GM19328 (cell line): ENCODE measurements around the gene SBF2.
"Not testable (repeated sequence)": the region's sequence is repeated elsewhere in the genome, so short reads cannot be mapped to it uniquely, and the experiment has no call there.

Experiments used
- ATAC-seq: cut with Tn5 transposase; IDR thresholded peaks from one replicate; pipeline ENCODE4 v1.9.1; 2021; ENCODE audit warnings: mild to moderate bottlenecking, moderate library complexity; ENCODE audit not compliant: unreplicated experiment

Gene SBF2

GRCh38 chr11:9923280-9923679 is 370.7 kb downstream of the SBF2 start:
- ATAC-seq, result no peak

- no peak for ATAC-seq
Measured at GRCh38 chr11:9922806-9923205, 371.2 kb downstream of the SBF2 start.

DNA sequence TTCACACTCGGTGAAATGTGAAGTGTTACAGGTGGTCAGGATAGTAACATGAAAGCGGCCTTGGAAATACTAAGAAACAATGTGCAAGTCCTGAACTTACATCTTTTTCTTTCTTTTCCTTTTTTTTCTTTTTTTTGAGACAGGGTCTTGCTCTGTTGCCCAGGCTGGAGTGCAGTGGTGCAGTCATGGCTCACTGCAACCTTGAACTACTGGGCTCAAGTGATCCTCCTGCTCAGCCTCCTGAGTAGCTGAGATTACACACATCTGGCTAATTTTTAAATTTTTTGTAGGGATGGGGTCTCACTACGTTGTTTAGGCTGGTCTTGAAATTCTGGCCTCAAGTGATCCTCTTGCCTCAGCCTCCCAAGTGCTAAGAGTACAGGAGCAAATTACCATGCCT is 377.5 kb downstream of the SBF2 start:
- ATAC-seq, result no peak

DNA sequence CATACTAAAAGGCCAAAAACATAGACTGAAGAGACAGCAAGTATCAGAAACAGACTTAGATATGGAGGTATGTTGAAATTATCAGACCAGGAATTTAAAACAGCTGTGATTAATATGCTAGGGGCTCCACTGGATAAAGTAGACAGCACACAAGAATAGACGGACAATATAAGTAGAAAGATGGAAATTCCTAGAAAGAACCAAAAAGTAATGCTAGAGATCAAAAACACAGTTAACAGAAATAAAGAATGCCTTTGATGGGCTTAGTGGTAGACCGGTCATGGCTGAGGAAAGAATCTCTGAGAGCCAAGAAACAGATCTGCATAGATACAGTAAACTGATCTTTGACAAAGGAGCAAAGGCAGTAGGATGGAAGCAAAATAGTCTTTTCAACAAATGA is 380.0 kb downstream of the SBF2 start:
- ATAC-seq, result no peak

DNA sequence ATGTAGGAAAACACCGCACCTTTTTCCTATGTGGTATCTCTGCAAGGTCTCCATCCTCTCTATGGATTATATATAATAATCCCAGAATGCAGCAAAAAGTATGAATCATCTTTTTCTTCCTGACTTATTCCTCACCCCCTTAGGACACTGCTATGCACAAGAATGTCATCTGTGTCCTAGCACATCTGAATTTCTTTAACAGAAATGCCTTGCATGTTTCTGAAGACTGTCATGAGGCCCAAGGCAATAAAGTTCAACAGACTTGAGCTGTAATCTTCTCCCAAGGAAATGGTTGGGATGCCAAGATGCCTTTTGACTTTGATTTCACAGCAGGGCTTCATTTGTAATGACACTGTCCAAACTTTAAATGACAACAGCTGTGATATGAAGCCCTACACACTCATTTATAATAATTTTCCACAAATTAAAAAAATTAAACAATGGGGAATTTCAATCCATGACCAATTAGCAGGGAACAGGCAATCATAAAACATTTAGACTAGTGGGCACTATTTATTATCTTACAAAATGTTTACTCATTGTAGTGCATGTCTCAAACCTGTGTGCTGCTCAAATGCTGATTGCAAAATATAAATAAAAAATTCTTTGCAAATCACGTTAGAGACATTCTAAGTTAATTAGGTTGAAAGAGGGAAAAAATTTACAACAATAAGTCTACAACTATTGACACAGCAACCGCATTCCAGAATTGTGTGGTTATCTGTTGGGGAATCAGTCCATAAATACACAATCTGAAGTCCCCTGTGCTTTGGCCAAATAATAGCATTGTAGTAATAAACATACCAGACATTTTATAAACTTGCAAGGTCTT is 387.8 kb downstream of the SBF2 start:
- no peak for ATAC-seq

- ATAC-seq, result no peak
Measured at GRCh38 chr11:9905501-9905951, 388.5 kb downstream of the SBF2 start.

DNA sequence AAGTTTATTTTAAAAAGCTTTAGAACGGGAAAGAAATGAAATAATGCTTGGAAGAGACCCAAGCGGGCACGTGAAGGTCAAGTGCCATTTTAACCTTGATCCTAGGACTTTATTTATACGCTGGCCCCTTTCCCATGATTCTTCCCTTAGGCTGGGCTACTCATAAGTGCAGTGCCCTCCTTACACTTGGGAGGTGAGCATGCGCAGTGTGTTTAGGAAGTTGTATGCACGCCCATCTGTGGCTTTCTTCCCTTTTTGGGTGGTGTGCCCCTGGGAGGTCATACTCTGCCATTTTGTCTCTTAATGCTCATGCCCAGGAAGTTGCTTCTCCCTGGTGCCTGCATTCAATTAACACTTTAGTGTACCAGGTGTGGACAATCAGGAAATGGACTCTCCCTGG is 390.4 kb downstream of the SBF2 start:
- ATAC-seq, result no peak

DNA sequence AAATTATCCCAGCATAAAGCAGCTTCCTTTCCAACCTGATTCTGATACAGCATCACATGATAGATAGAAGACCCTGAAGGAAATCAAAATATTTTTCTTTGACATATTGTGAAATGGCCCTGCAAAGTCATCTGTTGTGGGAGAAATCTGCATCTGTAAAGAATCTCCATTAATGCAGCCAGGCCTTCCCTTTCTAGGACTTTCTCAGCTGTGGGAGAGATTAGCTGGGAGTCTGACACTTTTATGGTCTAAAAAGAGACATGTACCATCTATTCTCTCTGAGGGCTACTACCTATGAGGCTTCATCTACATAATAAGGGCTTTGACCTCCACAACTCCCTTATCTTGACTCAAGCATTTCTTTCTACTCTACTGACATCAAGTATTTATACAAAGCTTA is 392.1 kb downstream of the SBF2 start:
- ATAC-seq, result no peak

GRCh38 chr11:9900253-9900652 is 393.8 kb downstream of the SBF2 start:
- ATAC-seq, result not testable (repeated sequence)

- no peak for ATAC-seq
Measured at GRCh38 chr11:9899676-9900075, 394.3 kb downstream of the SBF2 start.

DNA sequence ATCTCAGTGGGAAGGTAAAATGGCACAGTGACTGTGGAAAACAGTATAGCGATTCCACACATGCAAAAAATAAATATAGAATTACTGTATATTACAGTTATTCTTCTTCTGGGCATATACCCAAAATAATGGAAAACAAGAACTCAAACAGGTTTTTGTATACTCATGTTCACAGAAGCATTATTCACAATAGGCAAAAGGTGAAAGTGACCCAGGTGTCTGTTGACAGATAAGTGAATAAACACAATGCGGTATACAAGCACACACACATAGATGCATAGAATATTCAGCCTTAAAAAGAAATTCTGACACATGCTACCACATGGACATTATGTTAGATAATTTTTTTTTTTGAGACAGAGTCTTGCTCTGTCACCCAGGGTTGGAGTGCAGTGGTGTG is 397.1 kb downstream of the SBF2 start:
- ATAC-seq, result no peak

- no peak for ATAC-seq
Measured at GRCh38 chr11:9895006-9895405, 399.0 kb downstream of the SBF2 start.

DNA sequence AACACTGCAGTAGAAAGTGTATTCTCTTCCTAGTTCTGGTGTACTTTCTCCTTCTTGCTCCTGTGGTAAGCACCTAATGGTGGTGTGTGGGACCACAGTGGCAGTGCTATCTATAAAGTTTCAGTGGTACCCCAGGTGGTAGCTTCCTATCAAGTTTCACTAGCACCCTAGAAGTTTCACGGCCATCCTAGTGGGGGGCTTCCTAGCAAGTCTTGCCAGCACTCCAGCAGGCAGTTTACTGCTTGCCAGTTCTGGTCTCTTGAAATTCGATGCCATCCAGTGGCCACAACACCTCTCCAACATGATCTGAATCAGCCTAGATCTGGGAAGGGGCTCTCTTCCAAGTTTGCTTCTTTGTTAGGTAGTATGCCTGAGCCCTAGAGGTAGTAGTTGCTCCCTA is 400.5 kb downstream of the SBF2 start:
- ATAC-seq, result no peak

- ATAC-seq, result no peak
Measured at GRCh38 chr11:9888938-9889337, 405.1 kb downstream of the SBF2 start.

GRCh38 chr11:9887472-9887871 is 406.5 kb downstream of the SBF2 start:
- no peak for ATAC-seq

DNA sequence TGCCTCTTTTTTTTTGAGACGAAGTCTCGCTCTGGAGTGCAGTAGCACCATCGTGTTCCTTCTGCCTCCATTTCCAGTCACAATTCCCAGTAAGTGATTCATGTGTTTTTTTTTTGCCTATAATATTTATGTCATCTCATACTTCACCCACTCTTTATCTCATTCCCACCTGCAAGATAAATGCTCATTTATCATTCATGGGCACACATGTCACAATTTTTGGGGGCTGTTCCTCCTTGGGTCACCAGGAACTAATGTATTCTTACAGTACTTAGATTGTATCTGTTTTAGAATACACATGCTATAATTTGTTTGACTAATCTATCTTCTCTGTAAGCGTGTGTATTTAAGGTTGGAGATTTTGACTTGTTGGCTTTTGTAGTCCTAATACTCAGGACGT is 407.4 kb downstream of the SBF2 start:
- no peak for ATAC-seq

DNA sequence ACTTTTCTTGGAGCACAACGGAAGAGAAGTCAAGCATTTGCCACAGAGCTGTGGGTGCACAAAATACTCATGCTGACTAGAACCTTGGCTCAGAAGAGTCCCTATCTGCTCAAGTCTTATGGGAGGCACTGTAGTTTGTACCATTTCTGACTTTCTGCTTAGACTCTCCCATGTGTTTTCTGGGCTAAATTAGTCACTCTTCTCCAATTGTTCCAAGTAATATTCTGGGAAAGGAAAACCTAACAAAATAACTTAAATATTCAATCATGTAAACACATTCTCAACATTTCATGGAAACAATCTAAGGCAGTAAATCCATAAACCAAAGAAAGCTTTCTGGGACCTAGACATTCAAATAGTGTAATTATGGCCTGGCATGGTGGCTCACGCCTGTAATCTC is 409.4 kb downstream of the SBF2 start:
- ATAC-seq, result no peak

- ATAC-seq, result no peak
Measured at GRCh38 chr11:9880657-9881056, 413.4 kb downstream of the SBF2 start.

DNA sequence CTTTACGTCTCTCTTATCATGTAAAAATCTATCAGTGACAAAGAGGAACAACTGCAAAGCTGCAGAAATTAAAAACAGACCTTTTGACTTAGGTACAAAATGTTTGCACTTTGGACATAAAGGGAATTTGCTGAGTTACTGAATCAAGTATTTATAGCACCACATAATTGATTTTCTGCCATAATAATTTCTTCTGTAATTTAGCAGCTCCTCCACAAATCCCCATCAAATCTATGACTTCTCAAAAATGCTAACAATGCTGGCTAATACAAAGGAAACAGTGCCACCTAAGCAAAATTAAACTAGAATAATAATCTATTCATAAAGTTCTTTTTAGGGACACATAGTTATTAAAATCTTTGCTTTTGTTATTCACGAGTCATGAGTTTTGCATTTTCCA is 415.1 kb downstream of the SBF2 start:
- ATAC-seq, result no peak

- no peak for ATAC-seq
Measured at GRCh38 chr11:9876331-9876730, 417.7 kb downstream of the SBF2 start.

GRCh38 chr11:9875862-9876261 is 418.2 kb downstream of the SBF2 start:
- no peak for ATAC-seq

- no peak for ATAC-seq
Measured at GRCh38 chr11:9875399-9875798, 418.6 kb downstream of the SBF2 start.

GRCh38 chr11:9874466-9874865 is 419.6 kb downstream of the SBF2 start:
- no peak for ATAC-seq
